Activated B cell treated with CpG ODN at 0.5 μM for 24 hours (primary cell): ENCODE measurements around the gene PDCD1. TPM values are rescaled to one million over a fixed set of nuclear protein-coding genes. Genes with fewer than 3 reads are reported as not detected.

ENCODE experiments used
- ATAC-seq: fragments of 200-7000 bp; cut with Tn5 transposase; one replicate; pipeline ENCODE4 v1.10.0; 2021; ENCODE audit warnings: low read depth, mild to moderate bottlenecking, moderate library complexity
- CTCF ChIA-PET: fragments of 350-600 bp; sonication (Branson Sonifier 250); formaldehyde crosslinking; loops from one replicate; lab custom pipeline; 2021; ENCODE audit warnings: antibody characterized with exemption; lab: Charles Lee
- POLR2A ChIA-PET: fragments of 350-600 bp; sonication (Branson Sonifier 250); formaldehyde crosslinking; loops from one replicate; lab custom pipeline; 2021; ENCODE audit warnings: antibody characterized with exemption; lab: Charles Lee
- DNase-seq: peaks from one replicate; pipeline ENCODE4 v3.0.0; 2022
- H3K27ac Mint-ChIP-seq: one replicate; pipeline ENCODE4 v1.8.0; 2020; ENCODE audit warnings: mixed read lengths
- H3K27me3 Mint-ChIP-seq: one replicate; pipeline ENCODE4 v1.8.0; 2021; ENCODE audit warnings: mixed read lengths
- H3K36me3 Mint-ChIP-seq: one replicate; pipeline ENCODE4 v1.8.0; 2021; ENCODE audit warnings: low read depth, mixed read lengths
- H3K4me1 Mint-ChIP-seq: one replicate; pipeline ENCODE4 v1.8.0; 2021; ENCODE audit warnings: mixed read lengths
- H3K4me3 Mint-ChIP-seq: one replicate; pipeline ENCODE4 v1.8.0; 2020; ENCODE audit warnings: mild to moderate bottlenecking, mixed read lengths
- H3K9me3 Mint-ChIP-seq: one replicate; pipeline ENCODE4 v1.8.0; 2020; ENCODE audit warnings: mixed read lengths
- intact Hi-C: fragments of 100-400 bp; cut with micrococcal nuclease; formaldehyde crosslinking; loops from one replicate; pipeline ENCODE4 v1.15.1; 2024
- total RNA-seq: library from RNA; stranded (reverse); gene quantifications from 2 replicates; pipeline ENCODE4 v1.2.3, GENCODE V29; 2022
- TF ChIP-seq, protein P1 (sequence below): fragments of 200-600 bp; IDR thresholded peaks from one replicate; pipeline ENCODE4 v1.8.0; 2022; ENCODE audit warnings: antibody characterized with exemption, mild to moderate bottlenecking

Gene PDCD1
- total RNA-seq, 1 donor from 2014 or later = 3.5 TPM

DNA sequence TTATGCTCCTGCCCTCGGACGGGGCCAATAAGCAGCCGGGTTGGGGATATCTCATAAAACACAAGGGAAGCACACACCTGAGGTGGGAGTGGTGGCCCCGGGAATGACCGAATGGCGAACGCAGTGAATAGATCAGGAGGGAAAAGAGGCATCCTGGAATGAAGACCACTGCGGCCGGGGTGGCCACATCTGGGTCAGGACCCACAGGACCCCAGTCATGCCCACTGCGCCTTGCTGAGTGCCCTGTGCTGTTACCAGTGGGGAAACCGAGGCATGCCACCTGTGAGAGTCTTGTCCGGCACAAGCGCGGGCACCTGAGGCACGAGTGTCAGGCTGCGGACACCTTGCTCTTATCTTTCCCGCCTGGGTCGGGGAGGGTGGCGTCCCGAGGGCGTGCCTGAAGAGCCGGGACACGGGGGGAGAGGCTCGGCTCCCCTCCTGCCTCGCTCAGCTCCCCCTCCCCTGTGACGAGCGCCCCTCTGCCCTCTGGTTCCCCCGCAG lies 1.6 kb downstream of the PDCD1 start:
- H3K27ac Mint-ChIP-seq = no peak overlapping the region
- H3K9me3 Mint-ChIP-seq = no peaks in the 10 kb centered on the region
- peaks cover 12% of the 10 kb centered on the region for H3K27me3 Mint-ChIP-seq
- H3K36me3 Mint-ChIP-seq = no peaks in the 10 kb centered on the region
- DNase-seq (no peak), ATAC-seq (no peak)
- H3K4me3 Mint-ChIP-seq = peak overlapping the region; percentile 7
- ChIA-PET POLR2A (no interaction called here), CTCF (no interaction called here)
- TF ChIP-seq, protein P1, sequence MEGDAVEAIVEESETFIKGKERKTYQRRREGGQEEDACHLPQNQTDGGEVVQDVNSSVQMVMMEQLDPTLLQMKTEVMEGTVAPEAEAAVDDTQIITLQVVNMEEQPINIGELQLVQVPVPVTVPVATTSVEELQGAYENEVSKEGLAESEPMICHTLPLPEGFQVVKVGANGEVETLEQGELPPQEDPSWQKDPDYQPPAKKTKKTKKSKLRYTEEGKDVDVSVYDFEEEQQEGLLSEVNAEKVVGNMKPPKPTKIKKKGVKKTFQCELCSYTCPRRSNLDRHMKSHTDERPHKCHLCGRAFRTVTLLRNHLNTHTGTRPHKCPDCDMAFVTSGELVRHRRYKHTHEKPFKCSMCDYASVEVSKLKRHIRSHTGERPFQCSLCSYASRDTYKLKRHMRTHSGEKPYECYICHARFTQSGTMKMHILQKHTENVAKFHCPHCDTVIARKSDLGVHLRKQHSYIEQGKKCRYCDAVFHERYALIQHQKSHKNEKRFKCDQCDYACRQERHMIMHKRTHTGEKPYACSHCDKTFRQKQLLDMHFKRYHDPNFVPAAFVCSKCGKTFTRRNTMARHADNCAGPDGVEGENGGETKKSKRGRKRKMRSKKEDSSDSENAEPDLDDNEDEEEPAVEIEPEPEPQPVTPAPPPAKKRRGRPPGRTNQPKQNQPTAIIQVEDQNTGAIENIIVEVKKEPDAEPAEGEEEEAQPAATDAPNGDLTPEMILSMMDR = no peak
- H3K4me1 Mint-ChIP-seq = peaks cover 30% of the 10 kb centered on the region
- intact Hi-C loops = loop anchor here (5.0 kb wide), 1 partner anchor 55 kb away; no protein-coding TSS in a partner anchor

DNA sequence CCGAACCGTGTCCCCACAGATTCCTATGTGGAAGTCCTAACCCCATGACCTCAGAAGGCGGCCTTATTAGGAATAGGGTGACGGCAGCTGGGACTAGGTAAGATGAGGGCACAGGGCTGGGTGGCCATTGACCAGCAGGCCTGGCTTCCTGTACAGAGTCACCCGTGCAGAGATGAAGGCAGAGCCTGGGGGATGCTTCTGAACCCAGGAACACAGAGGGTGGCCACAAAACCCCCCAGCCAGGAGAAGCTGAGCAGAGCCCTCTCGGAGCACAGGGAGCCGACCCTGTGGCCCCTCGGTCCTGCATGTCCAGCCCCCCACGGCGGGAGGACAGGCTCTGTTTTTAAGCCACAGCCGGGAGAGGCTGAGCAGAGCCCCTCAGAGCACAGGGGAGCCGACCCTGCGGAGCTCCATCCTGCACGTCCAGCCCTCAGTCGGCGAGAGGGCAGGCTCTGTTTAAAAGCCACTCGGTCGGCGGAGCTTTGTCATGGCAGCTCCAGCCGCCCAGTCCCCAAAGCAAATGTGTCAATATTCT lies 2.7 kb downstream of the PDCD1 start:
- ATAC-seq (no peak), DNase-seq (no peak)
- intact Hi-C loops = loop anchor here (5.0 kb wide), 1 partner anchor 54 kb away; no protein-coding TSS in a partner anchor
- H3K4me3 Mint-ChIP-seq = no peak overlapping the region
- no peaks in the 10 kb centered on the region for H3K36me3 Mint-ChIP-seq
- TF ChIP-seq, protein P1 = no peak
- H3K9me3 Mint-ChIP-seq = no peaks in the 10 kb centered on the region
- peaks cover 3% of the 10 kb centered on the region for H3K27me3 Mint-ChIP-seq
- ChIA-PET POLR2A (no interaction called here), CTCF (no interaction called here)
- H3K4me1 Mint-ChIP-seq = peaks cover 21% of the 10 kb centered on the region
- no peak overlapping the region for H3K27ac Mint-ChIP-seq

DNA sequence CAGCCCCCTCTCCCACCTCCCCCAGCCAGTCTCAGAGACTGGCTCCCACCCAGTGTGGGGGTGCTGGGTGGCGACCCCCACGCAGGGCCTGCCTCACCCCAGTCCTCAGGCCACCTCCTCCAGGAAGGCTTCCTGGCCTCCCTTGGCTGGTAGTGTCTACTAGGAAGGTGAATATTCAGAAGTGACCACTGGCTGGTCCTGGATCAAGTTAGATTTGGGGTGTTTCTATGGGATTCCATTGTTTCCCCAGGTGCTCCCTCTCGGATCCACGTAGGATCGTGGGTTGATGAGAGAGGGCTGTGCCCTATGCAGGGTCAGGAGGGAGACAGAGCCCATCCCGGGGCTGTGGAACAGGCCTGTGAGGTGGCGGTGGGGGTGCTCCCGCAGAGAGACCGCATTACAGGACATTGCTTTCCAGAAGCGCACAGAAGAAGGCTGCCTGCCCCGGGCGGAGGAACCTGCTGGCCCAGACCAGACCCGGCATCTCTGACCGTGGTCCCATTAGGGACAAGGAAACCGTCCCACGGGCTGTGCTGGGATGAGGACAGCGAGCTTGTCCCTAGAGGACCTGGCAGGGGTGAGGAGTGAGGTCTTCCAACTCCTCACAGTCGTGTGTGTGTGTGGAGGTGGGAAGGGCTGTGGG lies 3.3 kb downstream of the PDCD1 start:
- Mint-ChIP-seq H3K4me3 (no peak overlapping the region), H3K27me3 (peaks cover 3% of the 10 kb centered on the region), H3K27ac (no peak overlapping the region), H3K36me3 (no peaks in the 10 kb centered on the region), H3K4me1 (peaks cover 17% of the 10 kb centered on the region), H3K9me3 (no peaks in the 10 kb centered on the region)
- TF ChIP-seq, protein P1 = no peak
- intact Hi-C loops = loop anchor here (5.0 kb wide), 1 partner anchor 53 kb away; no protein-coding TSS in a partner anchor
- no peak for DNase-seq
- POLR2A ChIA-PET = no interaction called here
- no peak for ATAC-seq
- CTCF ChIA-PET = no interaction called here

DNA sequence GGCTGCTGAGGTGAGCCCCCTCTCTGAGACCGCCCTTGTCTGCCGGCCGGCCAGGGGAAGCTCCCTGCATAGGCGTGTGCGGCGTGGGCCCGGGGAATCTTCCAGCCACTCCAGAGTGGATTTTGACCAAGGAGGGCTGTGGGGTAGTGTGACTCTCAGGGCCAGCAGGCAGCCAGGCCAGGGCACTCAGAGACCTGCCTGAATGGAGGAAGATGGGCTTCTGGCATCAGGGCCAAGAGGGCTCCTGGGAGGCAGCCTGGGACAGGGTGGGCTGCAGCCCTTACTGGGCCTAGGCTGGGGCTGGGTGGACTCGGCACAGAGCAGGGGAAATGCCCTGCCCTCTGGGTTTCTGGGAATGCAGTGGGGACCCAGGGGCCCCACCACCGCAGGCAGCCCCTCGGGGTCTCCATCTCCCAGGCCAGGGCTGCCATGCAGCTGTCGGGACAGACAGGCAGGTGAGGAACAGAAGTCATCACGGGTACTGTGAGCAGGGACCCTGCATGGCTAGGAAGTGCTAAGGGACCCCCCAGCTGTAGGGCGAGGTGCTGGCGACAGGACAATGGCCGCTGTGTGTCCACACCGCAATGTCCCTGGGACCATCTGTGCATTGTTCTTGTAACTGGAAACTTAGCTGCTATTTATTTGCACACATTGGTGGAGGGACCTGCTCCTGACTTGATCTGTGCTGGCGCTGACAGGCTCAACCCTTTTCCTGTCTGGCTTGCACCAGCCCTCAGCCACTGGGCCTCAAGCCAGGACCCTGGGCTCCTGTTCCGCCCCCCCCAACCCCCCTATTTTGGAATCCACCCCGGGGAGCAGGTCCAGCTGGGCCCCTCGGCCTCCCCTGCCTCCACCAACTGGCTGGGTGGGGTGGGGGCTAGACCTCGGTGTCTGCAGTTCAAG lies 4.1 kb downstream of the PDCD1 start:
- H3K4me3 Mint-ChIP-seq = no peak overlapping the region
- intact Hi-C loops = loop anchor here (5.0 kb wide), 1 partner anchor 52 kb away; no protein-coding TSS in a partner anchor

More for the DNA sequence above, 4.1 kb downstream of the PDCD1 start:
- TF ChIP-seq, protein P1 = no peak
- ATAC-seq (no peak), DNase-seq (no peak)
- CTCF ChIA-PET = no interaction called here
- H3K27ac Mint-ChIP-seq = no peak overlapping the region
- peaks cover 11% of the 10 kb centered on the region for H3K4me1 Mint-ChIP-seq
- H3K36me3 Mint-ChIP-seq = no peaks in the 10 kb centered on the region
- POLR2A ChIA-PET = interaction anchor here (0.6 kb wide), 1 partner anchor 911 kb away, joined by 4 read pairs; no protein-coding TSS in a partner anchor
- peaks cover under 1% of the 10 kb centered on the region for H3K27me3 Mint-ChIP-seq
- no peaks in the 10 kb centered on the region for H3K9me3 Mint-ChIP-seq
